Measurements from ENCODE around the gene KRT3.

DNA sequence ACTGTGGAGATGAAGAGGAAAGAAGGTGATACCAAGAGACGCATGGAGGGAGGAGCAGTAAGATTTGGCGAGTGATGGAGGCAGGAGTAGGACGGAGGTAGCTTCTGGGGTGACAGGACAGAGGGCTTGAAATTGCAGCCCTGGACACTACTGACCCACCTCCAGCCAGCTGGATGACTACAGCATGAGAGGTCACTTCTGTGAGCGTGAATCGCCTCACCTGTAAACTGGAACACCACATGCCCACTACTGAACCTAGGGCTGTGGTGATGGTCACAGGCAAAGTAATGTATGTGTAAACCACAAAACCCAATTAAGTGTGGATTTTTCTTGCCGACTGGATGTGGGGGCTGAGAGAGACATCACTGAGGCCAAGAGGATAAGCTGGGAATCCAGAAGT, 24.6 kb upstream of the KRT3 start:
- TF ChIP-seq, protein P1, sequence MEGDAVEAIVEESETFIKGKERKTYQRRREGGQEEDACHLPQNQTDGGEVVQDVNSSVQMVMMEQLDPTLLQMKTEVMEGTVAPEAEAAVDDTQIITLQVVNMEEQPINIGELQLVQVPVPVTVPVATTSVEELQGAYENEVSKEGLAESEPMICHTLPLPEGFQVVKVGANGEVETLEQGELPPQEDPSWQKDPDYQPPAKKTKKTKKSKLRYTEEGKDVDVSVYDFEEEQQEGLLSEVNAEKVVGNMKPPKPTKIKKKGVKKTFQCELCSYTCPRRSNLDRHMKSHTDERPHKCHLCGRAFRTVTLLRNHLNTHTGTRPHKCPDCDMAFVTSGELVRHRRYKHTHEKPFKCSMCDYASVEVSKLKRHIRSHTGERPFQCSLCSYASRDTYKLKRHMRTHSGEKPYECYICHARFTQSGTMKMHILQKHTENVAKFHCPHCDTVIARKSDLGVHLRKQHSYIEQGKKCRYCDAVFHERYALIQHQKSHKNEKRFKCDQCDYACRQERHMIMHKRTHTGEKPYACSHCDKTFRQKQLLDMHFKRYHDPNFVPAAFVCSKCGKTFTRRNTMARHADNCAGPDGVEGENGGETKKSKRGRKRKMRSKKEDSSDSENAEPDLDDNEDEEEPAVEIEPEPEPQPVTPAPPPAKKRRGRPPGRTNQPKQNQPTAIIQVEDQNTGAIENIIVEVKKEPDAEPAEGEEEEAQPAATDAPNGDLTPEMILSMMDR (IDR thresholded peaks at IDR 0.05; ENCODE audit: insufficient read depth, low read length, poor library complexity, severe bottlenecking): no peak
- TF ChIP-seq EZH2phosphoT487 (conservative IDR thresholded peaks at IDR 0.05; ENCODE audit: low read length): no peak

Measured in SU-DHL-6 (cell line).